ENCODE results near the gene KCNJ16.

The KCNJ16 gene

DNA sequence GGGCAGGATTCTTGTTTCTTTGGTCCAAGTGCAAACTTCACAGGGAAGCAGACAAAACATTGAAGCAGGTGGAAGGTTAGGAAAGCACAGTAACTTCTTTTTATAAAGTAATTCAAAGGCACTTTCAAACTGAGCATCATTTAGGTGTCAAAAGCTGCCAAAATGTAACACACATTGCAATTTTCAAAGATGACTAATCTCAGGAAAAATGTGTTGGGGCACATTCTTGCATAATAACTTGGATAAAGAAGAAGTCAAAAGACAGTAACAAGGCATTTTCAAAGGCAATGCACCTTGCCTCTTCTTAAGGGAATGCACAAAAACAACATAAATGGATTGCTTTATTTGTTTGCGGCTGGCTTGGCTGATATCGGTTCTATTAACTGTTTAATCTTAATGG lies 97.9 kb downstream of the KCNJ16 start:
- DNase-seq, result no peak

DNA sequence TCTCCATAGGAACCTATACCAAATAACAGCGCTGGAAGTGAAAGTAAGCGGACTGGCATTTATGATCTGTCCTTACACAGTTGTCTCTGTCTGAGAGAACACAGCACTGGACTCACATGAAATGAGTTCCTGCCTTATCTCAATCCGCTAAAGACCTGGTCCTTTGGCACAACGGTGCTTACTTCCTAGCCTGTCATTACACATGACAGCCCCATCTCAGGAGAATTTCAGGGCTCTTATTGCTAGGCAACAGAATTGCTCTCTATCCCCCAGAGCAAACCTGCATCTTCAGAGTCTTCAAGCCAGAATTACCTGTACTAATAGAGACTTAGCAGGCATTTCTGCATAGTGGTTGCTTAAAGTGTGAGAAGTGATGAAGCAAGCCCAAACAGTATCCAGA lies 98.7 kb downstream of the KCNJ16 start:
- no peak for DNase-seq

- DNase-seq, result no peak
These were observed 106.4 kb downstream of the KCNJ16 start for GRCh38 chr17:70181376-70181775.

- no peak for DNase-seq
These were observed 106.8 kb downstream of the KCNJ16 start for GRCh38 chr17:70181866-70182265.

- no peak for DNase-seq
These were observed 108.5 kb downstream of the KCNJ16 start for GRCh38 chr17:70183508-70183907.

DNA sequence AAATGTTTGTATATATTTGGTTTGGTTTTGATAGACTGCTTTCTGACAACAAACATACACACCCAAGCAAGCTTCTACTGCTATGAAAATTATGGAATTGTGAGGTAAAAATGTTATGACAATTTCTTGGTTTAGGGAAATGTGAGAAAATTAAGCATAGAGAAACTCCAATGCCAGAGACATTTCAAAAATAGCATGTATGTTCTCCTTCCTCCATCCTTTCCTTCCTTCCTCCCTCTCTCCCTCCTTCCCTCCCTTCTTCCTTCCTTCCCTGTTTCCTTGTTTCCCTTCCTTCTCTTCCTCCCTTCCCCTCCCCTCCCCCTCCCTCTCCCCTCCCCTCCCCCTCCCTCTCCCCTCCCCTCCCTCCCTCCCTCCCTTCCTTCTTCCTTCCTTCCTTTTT lies 109.2 kb downstream of the KCNJ16 start:
- DNase-seq, result no peak

DNA sequence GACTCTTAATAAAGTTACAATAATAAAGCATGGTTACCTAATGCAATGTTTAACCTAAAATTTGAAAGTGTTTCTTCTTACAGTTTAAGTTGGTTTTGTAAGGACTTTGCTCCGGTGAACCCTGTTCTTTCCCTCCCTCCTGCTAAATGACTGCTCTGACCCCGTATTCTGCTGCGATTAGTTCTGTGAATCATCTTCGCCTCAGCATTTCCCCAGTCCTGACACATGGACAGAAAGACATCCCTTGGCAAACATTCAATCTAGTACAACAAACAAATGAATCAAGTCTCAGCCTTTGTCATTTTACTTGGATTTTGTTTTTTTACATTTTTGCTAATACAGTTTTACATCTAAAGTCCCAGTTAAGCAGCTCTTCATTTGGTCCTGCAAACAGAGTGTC lies 109.7 kb downstream of the KCNJ16 start:
- no peak for DNase-seq

Data from activated CD4-positive, CD25-positive, alpha-beta regulatory T cell treated with anti-CD3 and anti-CD28 coated beads, Interleukin-2, amount 50 U/mL, for 72 hours (primary cell).